Uterus (tissue), 2 donors: ENCODE data around the gene SLC38A1.

ENCODE experiments used
- POLR2A ChIP-seq, 2 donors: fragments of 450-650 bp; IDR thresholded peaks; one replicate each; pipeline ENCODE4 v1.6.1; 2016; ENCODE audit warnings: antibody characterized with exemption in 2 of 2, mild to moderate bottlenecking in 1 of 2, moderate library complexity in 1 of 2
- TF ChIP-seq, protein P1 (sequence below), 4 experiments: fragments of 200-600 bp in 2 of 4; fragments of 450-650 bp in 2 of 4; sonication (generic) in 2 of 4; IDR thresholded peaks; one replicate each; pipeline ENCODE4 v1.5.1; 2016 to 2019; ENCODE audit warnings: antibody characterized with exemption in 4 of 4, mild to moderate bottlenecking in 2 of 4, moderate library complexity in 1 of 4

DNA sequence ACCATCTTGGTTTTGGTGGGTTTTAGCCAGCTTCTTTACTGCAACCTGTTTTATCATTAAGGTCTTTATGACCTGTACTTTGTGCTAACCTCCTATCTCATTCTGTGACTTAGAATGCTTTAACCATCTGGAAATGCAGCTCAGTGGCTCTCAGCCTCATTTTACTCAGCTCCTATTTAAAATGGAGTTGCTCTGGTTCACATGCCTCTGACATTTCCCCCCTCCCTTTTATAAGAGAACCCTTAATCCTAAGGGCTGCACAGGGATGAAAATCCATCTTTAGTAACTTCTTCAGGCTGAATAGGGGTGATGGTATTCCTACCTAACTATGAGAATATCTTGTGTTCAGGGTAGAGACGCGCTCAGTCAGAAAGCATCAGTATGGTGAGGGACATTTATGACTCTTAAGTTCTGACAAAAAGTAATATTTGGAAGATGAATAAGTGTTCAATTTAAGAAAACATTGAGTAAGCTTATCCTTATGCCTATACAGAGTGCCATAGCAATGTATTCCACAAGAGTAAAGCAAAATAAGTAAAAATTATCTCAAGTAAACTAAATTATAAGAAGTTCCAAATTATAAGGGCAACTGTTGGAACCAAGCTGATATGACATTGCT lies 15.2 kb downstream of the SLC38A1 start:
- TF ChIP-seq, protein P1, sequence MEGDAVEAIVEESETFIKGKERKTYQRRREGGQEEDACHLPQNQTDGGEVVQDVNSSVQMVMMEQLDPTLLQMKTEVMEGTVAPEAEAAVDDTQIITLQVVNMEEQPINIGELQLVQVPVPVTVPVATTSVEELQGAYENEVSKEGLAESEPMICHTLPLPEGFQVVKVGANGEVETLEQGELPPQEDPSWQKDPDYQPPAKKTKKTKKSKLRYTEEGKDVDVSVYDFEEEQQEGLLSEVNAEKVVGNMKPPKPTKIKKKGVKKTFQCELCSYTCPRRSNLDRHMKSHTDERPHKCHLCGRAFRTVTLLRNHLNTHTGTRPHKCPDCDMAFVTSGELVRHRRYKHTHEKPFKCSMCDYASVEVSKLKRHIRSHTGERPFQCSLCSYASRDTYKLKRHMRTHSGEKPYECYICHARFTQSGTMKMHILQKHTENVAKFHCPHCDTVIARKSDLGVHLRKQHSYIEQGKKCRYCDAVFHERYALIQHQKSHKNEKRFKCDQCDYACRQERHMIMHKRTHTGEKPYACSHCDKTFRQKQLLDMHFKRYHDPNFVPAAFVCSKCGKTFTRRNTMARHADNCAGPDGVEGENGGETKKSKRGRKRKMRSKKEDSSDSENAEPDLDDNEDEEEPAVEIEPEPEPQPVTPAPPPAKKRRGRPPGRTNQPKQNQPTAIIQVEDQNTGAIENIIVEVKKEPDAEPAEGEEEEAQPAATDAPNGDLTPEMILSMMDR (IDR thresholded peaks at IDR 0.05), result no peak
- TF ChIP-seq POLR2A (IDR thresholded peaks at IDR 0.05), result no peak
